DMS153 (cell line): Measurements from ENCODE around the gene TMEM243.
"Not testable (repeated sequence)": the region's sequence is repeated elsewhere in the genome, so short reads cannot be mapped to it uniquely, and the experiment has no call there.

ENCODE experiments used
- DNase-seq: peaks from one replicate; lab custom pipeline; 2025; lab: John Stamatoyannopoulos, UW

The TMEM243 gene

GRCh38 chr7:87219545-87220025 is at the start of gene TMEM243:
Gene TMEM243, minus strand, starts transcription at chr7:87219732. Its CDS starts 229 bp downstream, at chr7:87219503.
- no peak for DNase-seq

- DNase-seq: no peak
Measured at GRCh38 chr7:87267239-87267900, 47.8 kb upstream of the TMEM243 start.

GRCh38 chr7:87263537-87263936 is 44.0 kb upstream of the TMEM243 start:
- DNase-seq: no peak

GRCh38 chr7:87253589-87254087 is 34.1 kb upstream of the TMEM243 start:
- no peak for DNase-seq

- not testable (repeated sequence) for DNase-seq
Measured at GRCh38 chr7:87245671-87246070, 26.1 kb upstream of the TMEM243 start.

- not testable (repeated sequence) for DNase-seq
Measured at GRCh38 chr7:87238464-87239051, 19.0 kb upstream of the TMEM243 start.

GRCh38 chr7:87234949-87235348 is 15.4 kb upstream of the TMEM243 start:
- no peak for DNase-seq

GRCh38 chr7:87231711-87232110 is 12.2 kb upstream of the TMEM243 start:
- DNase-seq: no peak

GRCh38 chr7:87231258-87231657 is 11.7 kb upstream of the TMEM243 start:
- DNase-seq: no peak

- DNase-seq: no peak
Measured at GRCh38 chr7:87226495-87226894, 7.0 kb upstream of the TMEM243 start.

- no peak for DNase-seq
Measured at GRCh38 chr7:87225696-87226095, 6.2 kb upstream of the TMEM243 start.

- no peak for DNase-seq
Measured at GRCh38 chr7:87223666-87224065, 4.1 kb upstream of the TMEM243 start.

GRCh38 chr7:87220734-87221215 is 1.2 kb upstream of the TMEM243 start:
- no peak for DNase-seq

- DNase-seq: peak; percentile 61
Measured at GRCh38 chr7:87220026-87220733, 648 bp upstream of the TMEM243 start.

- no peak for DNase-seq
Measured at GRCh38 chr7:87218796-87219544, 562 bp downstream of the TMEM243 start.

GRCh38 chr7:87217983-87218653 is 1.4 kb downstream of the TMEM243 start:
- DNase-seq: no peak

- no peak for DNase-seq
Measured at GRCh38 chr7:87216701-87217508, 2.6 kb downstream of the TMEM243 start.

GRCh38 chr7:87215046-87215445 is 4.5 kb downstream of the TMEM243 start:
- no peak for DNase-seq

GRCh38 chr7:87213811-87214210 is 5.7 kb downstream of the TMEM243 start:
- no peak for DNase-seq

- no peak for DNase-seq
Measured at GRCh38 chr7:87213252-87213651, 6.3 kb downstream of the TMEM243 start.

GRCh38 chr7:87212498-87212897 is 7.0 kb downstream of the TMEM243 start:
- DNase-seq: no peak
